Stimulated activated CD4-positive, alpha-beta T cell treated with anti-CD3 and anti-CD28 coated beads, Interleukin-4, amount 100 ng/mL, for 1 hour (primary cell): ENCODE measurements around the gene RNASEH2C.
"Not testable (repeated sequence)": the region's sequence is repeated elsewhere in the genome, so short reads cannot be mapped to it uniquely, and the experiment has no call there.

Source experiments
- DNase-seq: peaks from one replicate; pipeline ENCODE4 v3.0.0-alpha.2; 2020

RNASEH2C gene

DNA sequence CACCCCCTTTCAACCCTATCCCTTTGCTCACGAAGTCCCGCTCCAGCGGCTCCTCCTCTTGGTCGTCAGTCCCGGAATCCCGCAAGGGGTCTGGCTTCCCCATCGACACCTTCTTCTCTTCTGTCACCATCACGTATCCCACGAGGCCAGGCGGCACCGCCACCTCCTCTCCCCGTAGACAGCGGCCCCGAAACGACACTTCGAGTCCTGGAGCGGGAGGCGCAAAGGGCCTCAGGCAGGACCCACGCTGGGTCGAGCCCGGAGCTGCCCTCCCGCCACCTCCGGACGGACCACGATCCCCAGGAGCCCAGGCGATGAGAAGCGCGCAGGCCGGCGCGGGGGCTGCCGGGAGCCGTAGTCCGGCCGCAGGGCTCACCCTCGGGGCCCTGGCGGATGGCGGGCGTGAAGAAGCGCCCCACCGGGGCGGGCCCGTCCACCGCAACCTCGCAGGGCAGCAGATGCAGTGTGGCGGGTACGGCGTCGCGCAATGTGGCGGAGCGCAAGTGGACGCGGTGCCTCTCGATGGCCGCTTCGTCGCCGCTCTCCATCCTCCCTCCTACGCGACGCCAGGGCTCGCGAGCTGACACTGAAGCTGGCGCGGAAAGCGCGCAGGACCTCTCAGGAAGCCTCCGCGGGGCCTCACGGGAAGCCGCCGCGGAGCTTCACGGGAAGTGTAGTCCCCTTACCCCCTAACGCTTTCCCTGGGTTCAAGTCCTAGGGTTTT, at the start of gene RNASEH2C:
RNASEH2C (minus strand) TSS at position 588 of the 724 bp plus-strand sequence; CDS start at position 548, 40 bp downstream.
- peak; percentile 79 for DNase-seq

DNA sequence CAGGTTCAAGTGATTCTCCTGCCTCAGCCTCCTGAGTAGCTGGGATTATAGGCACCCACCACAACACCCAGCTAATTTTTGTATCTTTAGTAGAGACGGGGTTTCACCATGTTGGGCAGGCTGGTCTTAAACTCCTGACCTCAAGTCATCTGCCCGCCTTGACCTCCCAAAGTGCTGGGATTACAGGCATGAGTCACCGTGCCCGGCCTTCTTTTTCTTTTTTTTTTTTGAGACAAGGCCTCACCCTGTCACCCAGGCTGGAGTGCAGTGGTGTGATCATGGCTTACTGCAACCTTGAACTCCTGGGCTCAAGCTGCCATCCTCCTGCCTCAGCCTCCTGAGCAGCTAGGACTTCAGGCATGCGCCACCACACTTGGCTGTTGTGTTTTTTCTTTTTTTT, 47.2 kb upstream of the RNASEH2C start:
- not testable (repeated sequence) for DNase-seq

DNA sequence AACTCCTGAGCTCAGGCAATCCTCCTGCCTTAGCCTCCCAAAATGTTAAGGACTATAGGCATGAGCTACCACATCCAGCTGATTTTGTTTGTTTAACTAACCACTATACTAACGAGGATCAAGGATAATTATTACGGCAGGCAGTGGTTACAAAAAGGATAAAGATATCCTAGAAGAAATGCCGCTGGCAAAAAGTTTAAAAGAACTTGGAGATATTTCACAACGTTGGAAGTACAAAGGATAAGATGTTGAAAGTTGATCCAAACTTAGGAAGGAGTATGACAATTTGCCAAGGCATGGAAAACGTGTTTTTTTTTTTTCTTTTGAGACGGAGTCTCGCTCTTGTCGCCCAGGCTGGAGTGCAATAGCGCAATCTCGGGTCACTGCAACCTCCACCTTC, 46.8 kb upstream of the RNASEH2C start:
- DNase-seq, result no peak

DNA sequence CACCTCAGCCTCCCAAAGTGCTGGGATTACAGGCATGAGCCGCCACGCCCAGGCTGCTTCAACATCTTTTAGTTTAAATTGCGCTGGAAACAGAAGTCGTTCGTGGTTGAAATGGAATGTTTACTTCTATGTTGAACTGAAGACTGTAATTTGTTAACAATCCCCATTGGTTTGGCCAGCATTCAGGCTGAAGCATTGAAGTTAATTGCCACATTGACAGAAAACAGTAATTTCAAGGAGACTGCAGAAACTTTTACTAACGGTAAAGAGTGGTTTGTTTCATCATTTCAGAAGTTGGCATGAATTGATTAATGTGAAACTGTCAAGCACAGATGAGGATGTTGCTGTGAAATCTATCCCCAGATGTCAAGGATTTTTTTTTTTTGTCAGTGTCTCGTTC, 45.9 kb upstream of the RNASEH2C start:
- no peak for DNase-seq

DNA sequence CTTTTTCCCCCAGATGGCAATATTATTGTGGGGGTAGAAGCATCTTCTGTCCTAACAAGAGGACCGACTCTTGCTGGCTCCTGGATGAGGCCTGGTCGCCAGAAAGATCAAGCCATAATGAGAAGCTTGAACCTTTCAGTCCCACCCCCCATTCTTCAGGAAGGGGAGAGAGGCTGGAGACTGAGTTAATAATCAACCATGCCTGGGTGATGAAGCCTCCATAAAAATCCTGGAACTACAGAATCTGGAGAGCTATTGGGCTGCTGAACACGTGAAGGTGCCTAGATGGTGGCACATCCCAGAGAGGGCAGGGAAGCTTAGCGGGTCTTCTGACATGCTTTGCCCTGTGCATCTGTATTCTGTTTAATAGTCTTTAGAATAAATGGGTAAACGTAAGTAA, 43.8 kb upstream of the RNASEH2C start:
- DNase-seq, result no peak

DNA sequence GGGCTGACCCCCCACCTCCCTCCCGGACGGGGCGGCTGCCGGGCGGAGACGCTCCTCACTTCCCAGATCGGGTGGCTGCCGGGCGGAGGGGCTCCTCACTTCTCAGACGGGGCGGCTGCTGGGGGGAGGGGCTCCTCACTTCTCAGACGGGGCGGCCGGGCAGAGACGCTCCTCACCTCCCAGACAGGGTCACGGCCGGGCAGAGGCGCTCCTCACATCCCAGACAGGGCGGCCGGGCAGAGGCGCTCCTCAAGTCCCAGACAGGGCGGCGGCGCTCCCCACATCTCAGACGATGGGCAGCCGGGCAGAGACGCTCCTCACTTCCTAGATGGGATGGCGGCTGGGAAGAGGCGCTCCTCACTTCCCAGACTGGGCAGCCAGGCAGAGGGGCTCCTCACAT, 42.2 kb upstream of the RNASEH2C start:
- not testable (repeated sequence) for DNase-seq

DNA sequence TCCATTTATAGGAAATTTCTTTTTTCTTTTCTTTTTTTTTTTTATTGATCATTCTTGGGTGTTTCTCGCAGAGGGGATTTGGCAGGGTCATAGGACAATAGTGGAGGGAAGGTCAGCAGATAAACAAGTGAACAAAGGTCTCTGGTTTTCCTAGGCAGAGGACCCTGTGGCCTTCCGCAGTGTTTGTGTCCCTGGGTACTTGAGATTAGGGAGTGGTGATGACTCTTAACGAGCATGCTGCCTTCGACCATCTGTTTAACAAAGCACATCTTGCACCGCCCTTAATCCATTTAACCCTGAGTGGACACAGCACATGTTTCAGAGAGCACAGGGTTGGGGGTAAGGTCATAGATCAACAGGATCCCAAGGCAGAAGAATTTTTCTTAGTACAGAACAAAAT, 41.6 kb upstream of the RNASEH2C start:
- not testable (repeated sequence) for DNase-seq

DNA sequence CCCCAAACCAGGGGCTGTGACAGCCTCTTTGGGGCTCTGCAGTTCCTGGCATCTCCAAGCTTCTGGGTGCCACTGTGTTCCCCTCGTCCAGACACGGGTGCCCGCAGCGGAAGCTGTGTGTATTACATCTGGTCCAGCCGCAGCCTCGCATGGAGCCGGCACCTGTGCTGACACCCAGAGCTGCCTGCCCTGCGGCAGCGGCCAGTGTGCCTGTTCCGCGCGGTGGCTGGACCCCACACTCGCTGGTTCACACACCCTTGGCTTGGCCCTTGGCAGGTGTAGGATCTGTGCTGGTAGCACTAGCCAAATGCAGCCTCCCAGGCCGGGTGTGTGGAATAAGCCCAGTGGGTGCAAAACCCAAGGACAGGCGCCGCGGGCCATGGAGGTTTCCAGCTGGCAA, 24.5 kb upstream of the RNASEH2C start:
- no peak for DNase-seq

DNA sequence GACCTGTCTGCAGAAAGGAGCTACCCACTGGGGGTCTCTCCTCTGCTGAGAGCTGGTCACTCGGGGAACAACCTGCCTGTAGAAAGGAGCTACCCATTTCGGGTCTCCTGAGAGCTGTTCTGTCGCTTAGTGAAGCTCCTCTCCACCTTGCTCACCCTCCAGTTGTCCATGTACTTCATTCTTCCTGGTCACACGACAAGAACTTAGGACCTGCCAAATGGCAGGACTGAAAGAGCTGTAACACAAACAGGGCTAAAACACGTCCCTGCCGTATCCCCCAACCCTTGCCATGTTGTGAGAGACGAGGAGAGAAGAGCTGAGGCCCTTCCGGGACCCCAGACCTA, 24.1 kb upstream of the RNASEH2C start:
- DNase-seq, result no peak

DNA sequence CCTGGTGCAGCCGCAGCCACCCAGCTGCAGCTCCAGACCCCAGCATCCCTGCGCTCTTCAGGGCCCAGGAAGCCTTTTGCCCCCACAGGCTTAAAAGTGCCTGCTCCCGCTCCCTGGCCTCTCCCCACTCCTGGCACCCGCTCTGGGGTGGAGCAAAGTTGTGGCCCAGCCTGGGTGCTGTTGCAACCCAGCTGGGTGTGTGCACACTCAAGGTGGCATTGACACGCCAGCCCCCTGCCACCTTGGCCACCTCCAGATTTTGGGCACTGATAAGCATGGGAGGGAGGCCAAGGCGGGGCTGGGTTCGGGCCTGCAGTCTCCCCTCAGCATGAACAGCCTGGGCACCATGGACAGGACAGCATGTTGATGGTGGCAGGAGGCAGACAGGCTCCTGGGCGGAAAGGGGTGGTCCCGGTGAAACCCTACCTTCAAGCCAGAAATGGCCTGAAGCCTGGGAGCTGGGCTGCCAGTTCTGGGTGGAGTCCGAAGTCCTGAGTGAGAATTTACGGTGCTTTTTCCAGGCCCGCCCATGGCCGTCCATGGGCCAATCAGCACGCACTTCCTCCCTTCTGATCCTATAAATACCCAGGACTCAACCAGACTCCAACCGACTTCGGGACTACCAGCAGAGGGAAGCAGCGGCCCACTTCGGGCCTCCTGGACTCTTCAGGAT, 23.6 kb upstream of the RNASEH2C start:
- DNase-seq, result no peak

DNA sequence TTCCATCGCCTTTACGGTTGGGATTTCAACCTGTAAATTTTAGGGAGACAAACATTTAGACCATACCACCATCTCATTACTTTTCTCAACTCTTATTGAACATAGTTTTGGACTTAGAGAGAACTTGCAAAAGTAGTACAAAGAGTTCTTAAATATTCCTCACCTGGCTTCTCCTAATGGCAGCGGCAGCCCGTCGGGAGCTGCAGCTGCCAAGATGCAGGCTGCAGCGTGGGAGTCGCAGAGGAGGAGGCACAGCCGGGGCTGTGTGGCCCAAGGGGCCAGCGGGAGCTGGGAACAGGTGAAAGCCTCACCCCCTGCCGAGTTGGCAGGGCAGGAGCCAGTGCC, 23.1 kb upstream of the RNASEH2C start:
- no peak for DNase-seq

DNA sequence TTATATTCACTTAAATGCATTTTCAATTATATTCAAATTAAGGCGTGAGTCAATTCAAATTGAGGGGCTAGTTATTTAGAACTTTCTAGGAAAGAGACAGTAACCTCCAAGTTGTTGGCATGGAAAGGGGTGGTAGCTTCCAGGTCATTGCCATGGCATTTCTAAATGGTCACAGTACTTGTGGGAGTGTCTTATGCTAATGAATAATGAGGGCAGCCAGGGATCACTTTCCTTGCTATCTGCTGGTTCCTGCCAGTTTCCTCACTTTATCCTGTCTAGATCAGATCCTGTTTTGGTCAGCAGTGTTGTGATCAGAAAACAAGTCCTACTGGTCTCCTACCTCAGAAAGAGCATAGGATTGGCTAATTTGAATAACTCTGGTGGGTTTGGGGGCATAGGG, 21.8 kb upstream of the RNASEH2C start:
- no peak for DNase-seq

DNA sequence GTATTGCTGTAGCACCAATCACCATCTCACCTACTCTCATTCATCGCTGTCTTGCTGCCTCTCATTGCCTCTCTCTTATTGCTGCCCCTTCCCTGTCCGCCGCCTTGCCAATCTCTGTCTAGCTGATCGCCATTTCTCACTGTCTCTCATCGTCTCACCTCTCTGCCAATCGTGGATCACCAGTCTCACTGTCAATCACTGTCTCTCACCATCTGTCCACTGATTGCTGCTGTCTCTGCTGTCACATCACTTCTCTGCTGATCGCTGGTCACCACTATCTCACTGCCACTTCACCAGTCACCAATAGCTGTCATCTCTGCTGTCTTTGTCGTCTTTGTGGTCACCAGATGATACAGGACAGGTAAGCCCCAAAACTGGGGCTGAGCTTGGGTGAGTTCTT, 20.6 kb upstream of the RNASEH2C start:
- DNase-seq, result no peak

DNA sequence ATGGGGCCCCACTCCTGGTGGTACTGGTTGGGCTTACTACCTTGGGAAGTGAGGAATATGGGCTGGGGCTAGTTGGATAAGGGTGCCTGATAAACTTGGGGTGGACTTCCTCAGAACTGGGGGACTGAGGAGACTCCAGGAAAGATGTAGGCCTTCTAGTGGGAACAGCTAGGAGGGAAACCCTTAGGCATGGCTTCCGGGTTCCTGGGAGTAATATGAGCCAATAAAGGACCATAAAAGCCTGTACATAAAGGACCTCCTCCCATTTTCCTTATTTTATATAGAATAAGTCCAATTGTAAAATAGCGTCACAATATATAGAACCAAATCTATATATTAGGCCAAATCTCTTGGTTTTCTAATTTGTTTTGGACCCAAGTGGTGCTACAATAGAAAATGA, 18.4 kb upstream of the RNASEH2C start:
- DNase-seq, result no peak

DNA sequence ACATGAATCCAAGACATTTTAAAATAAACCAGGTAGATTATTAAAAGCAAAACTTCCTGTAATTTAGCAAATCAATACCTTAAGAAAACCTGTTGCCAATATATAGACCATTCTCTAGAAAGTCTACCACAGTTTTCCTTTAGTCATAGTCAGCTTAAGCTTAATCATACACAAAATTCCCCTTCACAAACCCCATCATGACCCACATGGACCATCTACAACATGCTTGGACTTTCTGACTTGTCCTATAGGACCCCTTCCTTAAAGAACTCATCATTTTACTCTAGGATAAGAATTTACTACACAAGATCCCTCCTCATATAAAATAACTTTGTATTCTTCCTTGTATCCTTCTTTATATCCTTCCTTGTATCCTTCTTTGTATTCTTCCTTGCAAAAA, 16.2 kb upstream of the RNASEH2C start:
- no peak for DNase-seq

DNA sequence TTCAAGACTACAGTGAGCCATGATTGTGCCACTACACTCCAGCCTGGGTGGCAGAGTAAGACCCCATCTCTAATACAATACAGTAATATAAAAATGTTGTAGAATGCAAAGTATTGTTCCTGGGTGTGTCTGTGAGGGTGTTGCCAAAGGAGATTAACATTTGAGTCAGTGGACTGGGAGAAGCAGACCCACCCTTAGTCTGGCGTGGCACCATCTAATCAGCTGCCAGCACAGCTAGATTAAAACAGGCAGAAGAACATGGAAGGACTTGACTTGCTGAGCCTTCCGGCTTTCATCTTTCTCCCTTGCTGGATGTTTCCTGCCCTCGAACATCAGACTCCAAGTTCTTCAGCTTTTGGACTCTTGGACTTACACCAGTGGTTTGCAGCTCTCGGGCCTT, 14.5 kb upstream of the RNASEH2C start:
- DNase-seq, result not testable (repeated sequence)

DNA sequence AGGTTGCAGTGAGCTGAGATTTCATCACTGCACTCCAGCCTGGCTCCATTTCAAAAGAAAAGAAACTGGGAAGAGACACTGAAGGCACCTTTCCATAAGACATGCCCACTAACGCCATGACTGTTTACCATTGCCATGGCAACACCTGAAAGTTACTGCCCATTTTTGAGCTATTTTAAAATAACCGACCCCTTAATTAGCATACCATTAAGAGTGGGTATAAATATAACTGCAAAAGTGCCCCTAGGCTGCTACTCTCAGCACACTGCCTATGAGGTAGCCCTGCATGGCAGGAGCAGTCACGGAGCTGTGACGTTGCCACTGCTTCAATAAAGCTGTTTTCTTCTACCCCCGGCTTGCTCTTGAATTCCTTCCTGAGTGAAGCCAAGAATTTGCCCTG, 9.9 kb upstream of the RNASEH2C start:
- no peak for DNase-seq

DNA sequence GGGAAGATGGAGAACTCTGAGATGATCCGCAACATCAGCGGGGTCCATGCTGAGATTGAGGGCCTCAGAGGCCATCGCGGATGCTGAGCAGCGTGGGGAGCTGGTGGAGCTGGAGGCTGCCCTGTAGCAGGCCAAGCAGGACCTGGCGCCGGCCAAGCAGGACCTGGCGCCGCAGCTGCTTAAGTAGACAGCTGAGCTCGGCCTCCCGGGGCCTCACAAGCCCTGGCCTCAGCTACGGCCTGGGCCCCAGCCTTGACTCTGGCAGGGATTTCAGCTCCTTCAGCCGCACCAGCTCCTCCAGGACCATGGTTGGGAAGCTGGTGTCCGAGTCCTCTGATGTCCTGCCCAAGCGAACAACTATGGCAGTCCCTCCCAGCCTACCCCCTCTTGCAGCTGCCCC, 7.3 kb upstream of the RNASEH2C start:
- no peak for DNase-seq

DNA sequence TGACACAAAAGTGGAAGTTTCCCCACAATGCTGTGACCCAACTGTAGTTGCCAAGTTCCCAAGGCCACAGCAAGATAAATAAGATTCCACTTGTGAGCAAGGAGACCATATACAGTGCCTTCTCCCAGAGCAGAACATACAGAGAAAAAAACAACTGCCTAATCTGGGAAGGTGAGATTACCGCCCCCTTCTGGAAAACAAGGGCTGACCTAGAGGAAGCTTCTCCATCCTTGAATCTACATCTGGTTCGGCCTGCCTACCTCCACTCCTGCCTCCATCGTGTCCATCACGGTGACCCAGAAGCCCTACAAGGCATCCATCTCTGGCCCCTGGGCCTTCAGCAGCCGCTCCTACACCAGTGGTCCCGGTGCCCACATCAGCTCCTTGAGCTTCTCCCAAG, 6.1 kb upstream of the RNASEH2C start:
- no peak for DNase-seq

DNA sequence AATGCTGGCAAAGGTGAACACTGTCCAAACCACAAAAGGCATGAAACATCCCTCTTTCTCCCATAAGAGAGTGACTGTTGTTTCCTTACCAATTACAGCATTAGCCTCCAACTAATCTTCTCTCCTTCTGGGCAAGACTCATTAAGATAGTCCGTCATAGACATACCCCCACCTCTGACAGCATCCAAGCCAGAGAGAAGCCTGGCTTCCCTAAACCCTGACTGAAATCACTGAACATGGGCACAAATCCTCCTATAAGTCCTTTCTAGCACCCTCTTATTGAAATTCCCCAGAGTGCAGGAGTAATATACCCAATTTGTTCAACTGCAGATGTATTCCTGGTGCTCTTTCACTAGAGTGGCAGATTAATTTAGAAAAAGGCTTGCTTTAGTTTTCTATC, 1.7 kb upstream of the RNASEH2C start:
- DNase-seq, result no peak

DNA sequence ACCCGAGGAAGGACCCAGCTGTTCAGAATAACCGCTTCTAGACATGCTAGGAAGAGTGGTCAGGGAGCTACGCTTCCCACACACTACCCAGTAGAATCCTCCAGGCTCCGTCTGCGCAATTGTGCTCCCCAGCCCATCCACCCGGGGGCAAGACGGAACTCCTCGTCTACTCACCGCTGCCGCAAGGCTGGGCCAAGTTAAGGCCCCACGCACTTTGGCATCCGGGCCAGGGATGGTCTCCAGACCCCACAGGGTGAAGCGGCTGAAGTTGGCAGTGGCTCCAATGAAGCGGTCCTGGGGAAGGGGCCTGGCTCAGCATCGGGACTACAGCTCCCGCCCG, 757 bp downstream of the RNASEH2C start:
- DNase-seq, result peak; percentile 22

DNA sequence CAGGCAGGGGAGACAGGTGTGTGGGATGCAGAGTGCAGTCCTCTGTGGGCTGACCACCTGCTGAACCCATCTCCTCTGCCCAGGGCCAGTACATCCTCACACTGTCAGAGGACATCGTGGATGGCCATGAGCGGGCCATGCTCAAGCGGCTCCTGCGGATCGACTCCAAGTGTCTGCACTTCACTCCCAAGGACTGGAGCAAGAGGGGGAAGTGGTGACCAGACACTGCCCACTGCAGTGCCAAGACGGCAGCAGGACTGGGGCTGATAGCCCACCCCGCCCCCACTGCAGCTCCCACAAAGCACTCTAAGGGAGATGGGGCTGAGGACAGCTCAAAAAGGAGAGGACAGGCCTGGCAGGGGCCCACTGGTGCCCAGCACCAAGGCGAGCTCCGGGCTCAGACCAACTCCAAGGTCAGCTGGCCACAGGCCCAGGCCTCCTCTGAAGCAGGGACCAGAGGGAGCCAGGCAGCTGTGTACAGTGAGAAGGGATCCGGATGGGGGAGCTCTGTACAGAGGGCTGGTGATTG, 1.6 kb downstream of the RNASEH2C start:
- no peak for DNase-seq

DNA sequence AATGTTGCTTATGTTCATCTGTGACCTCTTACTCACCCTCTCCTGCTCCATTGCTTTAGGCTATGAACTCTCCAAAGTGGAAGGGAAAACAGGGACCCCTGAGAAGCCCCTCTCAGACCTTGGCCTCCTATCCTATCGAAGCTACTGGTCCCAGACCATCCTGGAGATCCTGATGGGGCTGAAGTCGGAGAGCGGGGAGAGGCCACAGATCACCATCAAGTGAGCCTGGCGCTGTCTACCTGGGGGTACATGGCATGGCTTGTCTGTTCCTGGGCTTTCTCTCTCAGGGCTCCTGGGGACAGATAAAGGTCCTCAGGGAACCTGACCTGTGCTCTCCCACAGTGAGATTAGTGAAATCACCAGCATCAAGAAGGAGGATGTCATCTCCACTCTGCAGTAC, 2.1 kb downstream of the RNASEH2C start:
- DNase-seq, result no peak

DNA sequence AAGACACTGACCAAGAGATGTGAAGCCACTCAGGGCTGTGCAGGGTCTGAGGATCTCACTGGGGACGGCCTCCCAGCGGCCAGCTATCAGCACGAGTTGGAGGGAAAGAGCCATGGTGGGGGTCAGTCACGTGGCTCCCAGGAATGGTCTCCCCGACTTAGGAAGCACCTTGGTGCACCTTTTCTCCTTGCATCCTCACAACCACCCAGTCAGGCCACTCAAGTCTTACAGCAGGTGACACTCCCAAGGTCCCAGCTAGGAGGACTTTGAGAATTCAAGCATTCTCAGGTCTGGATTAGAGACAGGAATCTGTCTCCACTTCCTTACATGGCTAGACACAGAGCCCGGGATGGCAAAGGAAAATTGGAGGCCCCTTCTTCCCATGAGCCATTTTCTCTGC, 2.7 kb downstream of the RNASEH2C start:
- no peak for DNase-seq
